Hepatocyte (in vitro differentiated cells): Measurements from ENCODE around the gene MAP3K2. TPM values are rescaled to one million over a fixed set of nuclear protein-coding genes. Genes with fewer than 3 reads are reported as not detected.
A peak's percentile ranks its signal among the peaks of the same experiment; 100 is the strongest.

Source experiments
- DNase-seq: peaks from one replicate; pipeline ENCODE4 v3.0.0-alpha.2; 2016; ENCODE audit warnings: low spot score
- H2AFZ ChIP-seq: fragments of 200-600 bp; sonication (generic); 2 replicates; pipeline ENCODE4 v1.6.0; 2016; ENCODE audit warnings: antibody characterized with exemption, mild to moderate bottlenecking
- H3K27ac ChIP-seq: fragments of 200-600 bp; sonication (generic); 2 replicates; pipeline ENCODE4 v1.5.1; 2016; ENCODE audit warnings: mild to moderate bottlenecking
- H3K27me3 ChIP-seq: fragments of 200-600 bp; sonication (generic); 2 replicates; pipeline ENCODE4 v1.6.1; 2016
- H3K36me3 ChIP-seq: fragments of 200-600 bp; sonication (generic); replicated peaks from 2 replicates; pipeline ENCODE4 v1.5.1; 2016; ENCODE audit warnings: low read depth; ENCODE audit not compliant: insufficient read depth
- H3K4me1 ChIP-seq: fragments of 200-600 bp; sonication (generic); 2 replicates; pipeline ENCODE4 v1.5.1; 2016; ENCODE audit warnings: mild to moderate bottlenecking, moderate library complexity; ENCODE audit not compliant: insufficient read depth
- H3K4me2 ChIP-seq: fragments of 200-600 bp; sonication (generic); 2 replicates; pipeline ENCODE4 v1.6.0; 2016
- H3K4me3 ChIP-seq: fragments of 200-600 bp; sonication (generic); 2 replicates; pipeline ENCODE4 v1.5.1; 2016; ENCODE audit warnings: mild to moderate bottlenecking
- H3K79me2 ChIP-seq: fragments of 200-600 bp; sonication (generic); 2 replicates; pipeline ENCODE4 v1.6.0; 2017; ENCODE audit warnings: mild to moderate bottlenecking
- H3K9me2 ChIP-seq: fragments of 200-600 bp; sonication (generic); replicated peaks from 2 replicates; pipeline ENCODE4 v1.6.0; 2017; ENCODE audit warnings: mild to moderate bottlenecking; ENCODE audit not compliant: insufficient read depth
- H3K9me3 ChIP-seq: fragments of 200-600 bp; sonication (generic); 2 replicates; pipeline ENCODE4 v1.5.1; 2016; ENCODE audit warnings: low read depth, mild to moderate bottlenecking
- H4K20me1 ChIP-seq: fragments of 200-600 bp; sonication (generic); 2 replicates; pipeline ENCODE4 v1.6.0; 2016; ENCODE audit warnings: mild to moderate bottlenecking; ENCODE audit not compliant: insufficient read depth, poor library complexity, severe bottlenecking
- EZH2 ChIP-seq: fragments of 200-600 bp; sonication (generic); IDR thresholded peaks from 2 replicates; pipeline ENCODE4 v1.6.1; 2016; ENCODE audit warnings: antibody characterized with exemption, mild to moderate bottlenecking, borderline replicate concordance
- EZH2phosphoT487 ChIP-seq: fragments of 200-600 bp; sonication (generic); IDR thresholded peaks from one replicate; pipeline ENCODE4 v1.6.1; 2018; ENCODE audit warnings: antibody characterized with exemption, mild to moderate bottlenecking, low read depth, moderate library complexity; ENCODE audit not compliant: unreplicated experiment, severe bottlenecking
- WGBS: methylation state at CpG from one replicate; pipeline ENCODE4 v1.1.6; 2016; ENCODE audit warnings: low lambda C conversion rate; ENCODE audit errors: missing lambda C conversion rate; 5-methylcytosine and 5-hydroxymethylcytosine counted together
- polyA plus RNA-seq: library from polyadenylated mRNA; unstranded; fragments of >200 nt; fragmentation: Nextera tagmentation; extraction: Ambion mirVana; gene quantifications from 2 replicates; pipeline ENCODE4 v1.2.1, GENCODE V29; 2016
- total RNA-seq: library from RNA; depleted of rRNA; stranded (reverse); fragments of >200 nt; gene quantifications from 2 replicates; pipeline ENCODE4 v1.2.3, GENCODE V29; 2014
- TF ChIP-seq, protein P1 (sequence below): fragments of 200-600 bp; sonication (generic); IDR thresholded peaks from 2 replicates; pipeline ENCODE4 v1.5.1; 2016; ENCODE audit warnings: antibody characterized with exemption, mild to moderate bottlenecking; ENCODE audit not compliant: poor library complexity

Gene MAP3K2
- total and polyA plus RNA-seq, 2 experiments from 2014 or later = 28.5 to 52.5 TPM

DNA sequence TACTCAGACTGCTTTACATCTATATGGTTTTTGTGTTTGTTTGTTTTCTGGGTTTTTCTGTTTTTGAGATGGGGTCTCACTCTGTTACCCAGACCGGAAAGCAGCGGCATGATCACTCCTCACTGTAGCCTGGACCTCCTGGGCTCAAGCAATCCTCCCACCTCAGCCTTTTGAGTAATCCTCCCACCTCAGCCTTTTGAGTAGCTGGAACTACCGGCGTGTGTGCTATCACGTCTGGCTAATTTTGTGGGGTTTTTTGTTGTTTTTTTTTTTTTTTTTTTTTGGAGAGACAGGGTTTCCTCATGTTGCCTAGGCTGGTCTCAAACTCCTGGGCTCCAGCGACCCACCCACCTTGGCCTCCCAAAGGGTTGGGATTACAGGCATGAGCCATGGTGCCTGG, 9.1 kb downstream of the MAP3K2 start:
- no peak overlapping the region for H3K4me2 ChIP-seq
- H3K27me3 ChIP-seq = no peaks in the 10 kb centered on the region
- no peak for TF ChIP-seq EZH2
- no peak for TF ChIP-seq EZH2phosphoT487
- no peaks in the 10 kb centered on the region for H3K9me2 ChIP-seq
- H3K9me3 ChIP-seq = peaks cover 4% of the 10 kb centered on the region
- DNase-seq = no peak
- WGBS = 98% methylated on average over 6 of the region's 6 CpGs
- H2AFZ ChIP-seq = no peak overlapping the region
- peaks cover 33% of the 10 kb centered on the region for H4K20me1 ChIP-seq
- no peaks in the 10 kb centered on the region for H3K36me3 ChIP-seq
- H3K4me1 ChIP-seq = no peaks in the 10 kb centered on the region
- H3K79me2 ChIP-seq = peaks cover 100% of the 10 kb centered on the region
- no peak overlapping the region for H3K4me3 ChIP-seq
- no peak overlapping the region for H3K27ac ChIP-seq

DNA sequence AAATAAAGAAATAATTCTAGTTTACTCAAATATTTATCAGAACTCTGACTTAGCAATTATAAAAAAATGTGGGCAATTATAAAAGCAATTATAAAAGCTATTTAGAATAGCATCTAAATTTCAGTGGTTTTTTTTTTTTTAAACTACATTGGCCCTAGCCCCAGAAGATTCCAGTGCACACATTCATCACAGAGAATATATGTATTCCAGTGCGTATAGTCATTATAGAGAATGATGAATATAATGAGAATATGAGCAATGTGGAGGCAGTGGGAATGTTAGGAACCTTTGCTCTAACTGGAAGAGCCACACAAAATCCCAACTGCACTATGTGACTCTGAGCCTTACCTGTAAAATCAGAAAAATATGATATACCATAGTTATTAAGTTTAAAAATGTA, 10.5 kb downstream of the MAP3K2 start:
- peaks cover 23% of the 10 kb centered on the region for H4K20me1 ChIP-seq
- H2AFZ ChIP-seq = no peak overlapping the region
- no peaks in the 10 kb centered on the region for H3K9me2 ChIP-seq
- H3K4me3 ChIP-seq = no peak overlapping the region
- no peaks in the 10 kb centered on the region for H3K4me1 ChIP-seq
- TF ChIP-seq EZH2 (no peak), EZH2phosphoT487 (no peak)
- TF ChIP-seq, protein P1, sequence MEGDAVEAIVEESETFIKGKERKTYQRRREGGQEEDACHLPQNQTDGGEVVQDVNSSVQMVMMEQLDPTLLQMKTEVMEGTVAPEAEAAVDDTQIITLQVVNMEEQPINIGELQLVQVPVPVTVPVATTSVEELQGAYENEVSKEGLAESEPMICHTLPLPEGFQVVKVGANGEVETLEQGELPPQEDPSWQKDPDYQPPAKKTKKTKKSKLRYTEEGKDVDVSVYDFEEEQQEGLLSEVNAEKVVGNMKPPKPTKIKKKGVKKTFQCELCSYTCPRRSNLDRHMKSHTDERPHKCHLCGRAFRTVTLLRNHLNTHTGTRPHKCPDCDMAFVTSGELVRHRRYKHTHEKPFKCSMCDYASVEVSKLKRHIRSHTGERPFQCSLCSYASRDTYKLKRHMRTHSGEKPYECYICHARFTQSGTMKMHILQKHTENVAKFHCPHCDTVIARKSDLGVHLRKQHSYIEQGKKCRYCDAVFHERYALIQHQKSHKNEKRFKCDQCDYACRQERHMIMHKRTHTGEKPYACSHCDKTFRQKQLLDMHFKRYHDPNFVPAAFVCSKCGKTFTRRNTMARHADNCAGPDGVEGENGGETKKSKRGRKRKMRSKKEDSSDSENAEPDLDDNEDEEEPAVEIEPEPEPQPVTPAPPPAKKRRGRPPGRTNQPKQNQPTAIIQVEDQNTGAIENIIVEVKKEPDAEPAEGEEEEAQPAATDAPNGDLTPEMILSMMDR = no peak
- H3K36me3 ChIP-seq = no peaks in the 10 kb centered on the region
- H3K27ac ChIP-seq = no peak overlapping the region
- no peak overlapping the region for H3K4me2 ChIP-seq
- no peak for DNase-seq
- peaks cover 100% of the 10 kb centered on the region for H3K79me2 ChIP-seq
- 100% methylated on average over 1 of the region's 1 CpG for WGBS
- H3K27me3 ChIP-seq = no peaks in the 10 kb centered on the region
- peaks cover 4% of the 10 kb centered on the region for H3K9me3 ChIP-seq

DNA sequence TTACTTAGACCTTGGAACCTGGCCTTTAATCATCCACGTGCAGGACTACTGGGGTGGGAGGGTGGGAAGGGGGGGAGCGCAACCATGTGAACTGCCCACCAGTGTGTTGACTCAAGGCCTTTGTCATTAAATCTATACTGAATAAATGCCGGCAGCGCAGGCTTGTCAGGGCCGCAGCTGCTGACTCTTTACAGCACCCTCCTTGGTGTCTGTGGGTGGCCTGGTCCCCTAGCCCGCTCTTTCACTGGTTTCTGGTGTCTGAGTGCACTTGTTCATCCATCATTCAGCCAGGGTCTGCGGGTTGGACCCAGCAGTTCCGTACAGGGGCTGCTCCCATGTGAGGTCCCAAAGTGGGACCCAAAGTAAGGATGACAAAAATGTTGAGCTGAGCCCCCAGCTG, 11.5 kb downstream of the MAP3K2 start:
- no peaks in the 10 kb centered on the region for H3K27me3 ChIP-seq
- no peak overlapping the region for H3K27ac ChIP-seq
- H3K4me2 ChIP-seq = no peak overlapping the region
- H3K9me2 ChIP-seq = no peaks in the 10 kb centered on the region
- peaks cover 100% of the 10 kb centered on the region for H3K79me2 ChIP-seq
- no peaks in the 10 kb centered on the region for H3K36me3 ChIP-seq
- H3K9me3 ChIP-seq = peaks cover 4% of the 10 kb centered on the region
- 92% methylated on average over 8 of the region's 8 CpGs for WGBS
- H3K4me1 ChIP-seq = no peaks in the 10 kb centered on the region
- H4K20me1 ChIP-seq = peaks cover 21% of the 10 kb centered on the region
- DNase-seq = no peak
- no peak overlapping the region for H3K4me3 ChIP-seq
- TF ChIP-seq, protein P1 = no peak
- TF ChIP-seq EZH2phosphoT487 (no peak), EZH2 (no peak)
- no peak overlapping the region for H2AFZ ChIP-seq

DNA sequence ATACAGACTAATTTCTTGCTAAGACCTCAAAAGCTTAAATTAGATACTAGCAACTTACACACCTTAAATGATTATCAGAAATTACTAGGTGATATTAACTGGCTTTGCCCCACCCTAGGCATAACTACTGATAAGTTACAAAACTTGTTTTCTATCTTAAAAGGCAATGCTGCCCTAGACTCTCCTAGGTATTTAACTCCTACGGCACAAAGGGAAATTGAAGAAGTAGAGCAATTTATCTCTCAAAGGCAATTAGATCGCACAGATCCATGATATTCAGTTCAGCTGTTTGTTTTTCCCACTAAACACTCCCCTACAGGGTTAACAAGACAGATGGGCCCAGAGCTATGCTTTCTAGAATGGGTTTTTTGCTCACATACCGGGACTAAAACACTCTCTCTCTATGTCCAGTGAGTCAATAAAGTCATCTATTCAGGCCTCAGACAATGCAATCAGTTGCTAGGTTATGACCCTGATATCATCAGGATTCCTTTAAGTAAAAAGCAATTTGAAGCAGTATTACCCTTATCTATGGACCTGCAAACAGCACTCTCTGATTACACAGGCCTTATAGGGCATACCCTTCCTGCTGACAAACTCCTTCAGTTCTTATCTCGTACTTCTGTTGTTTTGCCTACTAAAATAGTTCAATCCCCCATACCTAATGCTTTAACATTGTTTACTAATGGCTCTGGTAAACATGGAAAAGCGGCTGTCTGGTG, 14.3 kb downstream of the MAP3K2 start:
- Histone ChIP-seq H4K20me1 (peaks cover 4% of the 10 kb centered on the region), H3K79me2 (peaks cover 100% of the 10 kb centered on the region), H3K9me2 (no peaks in the 10 kb centered on the region), H3K36me3 (no peaks in the 10 kb centered on the region), H3K9me3 (peaks cover 4% of the 10 kb centered on the region), H3K4me2 (peak overlapping the region; percentile 46), H2AFZ (no peak overlapping the region), H3K4me1 (no peaks in the 10 kb centered on the region), H3K4me3 (no peak overlapping the region), H3K27ac (no peak overlapping the region), H3K27me3 (no peaks in the 10 kb centered on the region)
- 60% methylated on average over 5 of the region's 5 CpGs for WGBS
- TF ChIP-seq EZH2phosphoT487 (no peak), EZH2 (no peak)
- TF ChIP-seq, protein P1 = no peak
- DNase-seq = no peak
